ENCODE results near the gene UPK3A. TPM values are rescaled to one million over a fixed set of nuclear protein-coding genes. Genes with fewer than 3 reads are reported as not detected.

Gene UPK3A
- total RNA-seq, 2 donors from 2014 or later = not detected

DNA sequence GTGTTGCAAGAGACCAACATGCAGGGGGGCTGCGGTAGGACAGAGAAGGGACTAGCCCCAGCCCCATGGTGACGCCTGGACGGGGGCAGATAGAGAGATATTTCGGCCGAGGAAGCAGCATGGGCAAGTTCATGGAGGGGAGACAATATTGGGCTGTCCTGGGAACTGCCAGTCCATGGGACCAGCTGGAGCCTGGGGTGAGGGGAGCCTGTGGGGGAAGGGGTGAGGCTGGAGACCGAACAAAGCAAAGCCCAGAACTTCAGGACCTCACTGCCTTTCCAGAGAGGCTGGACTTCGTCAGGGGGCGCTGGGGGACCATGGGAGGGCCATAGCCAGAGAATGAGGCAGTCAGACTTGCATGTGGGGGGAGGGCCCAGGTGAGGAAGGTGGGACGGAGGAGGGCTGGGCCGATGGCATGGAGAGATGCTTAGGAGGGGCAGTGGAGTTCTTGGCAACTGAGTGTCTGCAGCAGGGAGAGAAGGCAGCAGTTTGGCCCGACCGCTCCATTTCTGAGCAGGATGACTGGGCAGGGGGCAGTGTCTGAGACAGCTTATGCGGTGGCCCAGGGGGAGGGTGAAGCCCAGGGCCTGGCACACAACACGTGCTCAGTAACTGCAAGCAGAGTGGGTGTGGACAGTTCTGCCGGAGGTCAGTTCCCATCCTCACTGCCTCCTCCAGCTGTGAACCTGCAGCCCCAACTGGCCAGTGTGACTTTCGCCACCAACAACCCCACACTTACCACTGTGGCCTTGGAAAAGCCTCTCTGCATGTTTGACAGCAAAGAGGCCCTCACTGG is 712 bp downstream of the UPK3A start:
- TF ChIP-seq, protein P1, sequence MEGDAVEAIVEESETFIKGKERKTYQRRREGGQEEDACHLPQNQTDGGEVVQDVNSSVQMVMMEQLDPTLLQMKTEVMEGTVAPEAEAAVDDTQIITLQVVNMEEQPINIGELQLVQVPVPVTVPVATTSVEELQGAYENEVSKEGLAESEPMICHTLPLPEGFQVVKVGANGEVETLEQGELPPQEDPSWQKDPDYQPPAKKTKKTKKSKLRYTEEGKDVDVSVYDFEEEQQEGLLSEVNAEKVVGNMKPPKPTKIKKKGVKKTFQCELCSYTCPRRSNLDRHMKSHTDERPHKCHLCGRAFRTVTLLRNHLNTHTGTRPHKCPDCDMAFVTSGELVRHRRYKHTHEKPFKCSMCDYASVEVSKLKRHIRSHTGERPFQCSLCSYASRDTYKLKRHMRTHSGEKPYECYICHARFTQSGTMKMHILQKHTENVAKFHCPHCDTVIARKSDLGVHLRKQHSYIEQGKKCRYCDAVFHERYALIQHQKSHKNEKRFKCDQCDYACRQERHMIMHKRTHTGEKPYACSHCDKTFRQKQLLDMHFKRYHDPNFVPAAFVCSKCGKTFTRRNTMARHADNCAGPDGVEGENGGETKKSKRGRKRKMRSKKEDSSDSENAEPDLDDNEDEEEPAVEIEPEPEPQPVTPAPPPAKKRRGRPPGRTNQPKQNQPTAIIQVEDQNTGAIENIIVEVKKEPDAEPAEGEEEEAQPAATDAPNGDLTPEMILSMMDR (conservative IDR thresholded peaks at IDR 0.05) = peak; percentile 39
- H3K4me1 ChIP-seq (ENCODE audit: control insufficient read depth, insufficient read depth, low read length) = peaks cover 9% of the 10 kb centered on the region
- peak overlapping the region; percentile 60 for H3K4me3 Mint-ChIP-seq
- H3K27me3 ChIP-seq (ENCODE audit: control insufficient read depth, insufficient read depth, low read length, poor library complexity, severe bottlenecking) = peaks cover 42% of the 10 kb centered on the region
- H3K9ac ChIP-seq (ENCODE audit: extremely low read depth, low read length, poor library complexity, severe bottlenecking) = no peak overlapping the region
- peak overlapping the region; percentile 67 for H3K4me3 ChIP-seq (ENCODE audit: low read length)
- 45 to 52% methylated on average over 9 to 16 of the region's 16 CpGs for WGBS, 2 experiments (ENCODE audit: insufficient coverage in 1 of 2, insufficient read length in 1 of 2)
- no peaks in the 10 kb centered on the region for H3K36me3 Mint-ChIP-seq (ENCODE audit: low read depth)
- DNase-seq = peak; percentile 84
- H3K9me3 Mint-ChIP-seq = no peaks in the 10 kb centered on the region
- peaks cover 59% of the 10 kb centered on the region for H3K27me3 Mint-ChIP-seq (ENCODE audit: insufficient read depth)
- H3K27ac Mint-ChIP-seq = no peak overlapping the region
- H3K36me3 ChIP-seq (ENCODE audit: control insufficient read depth, insufficient read depth, low read length) = no peaks in the 10 kb centered on the region
- no peak overlapping the region for H3K27ac ChIP-seq (ENCODE audit: low read depth, low read length)
- no peaks in the 10 kb centered on the region for H3K9me3 ChIP-seq (ENCODE audit: control insufficient read depth, low read length)
- peaks cover 17% of the 10 kb centered on the region for H3K4me1 Mint-ChIP-seq

DNA sequence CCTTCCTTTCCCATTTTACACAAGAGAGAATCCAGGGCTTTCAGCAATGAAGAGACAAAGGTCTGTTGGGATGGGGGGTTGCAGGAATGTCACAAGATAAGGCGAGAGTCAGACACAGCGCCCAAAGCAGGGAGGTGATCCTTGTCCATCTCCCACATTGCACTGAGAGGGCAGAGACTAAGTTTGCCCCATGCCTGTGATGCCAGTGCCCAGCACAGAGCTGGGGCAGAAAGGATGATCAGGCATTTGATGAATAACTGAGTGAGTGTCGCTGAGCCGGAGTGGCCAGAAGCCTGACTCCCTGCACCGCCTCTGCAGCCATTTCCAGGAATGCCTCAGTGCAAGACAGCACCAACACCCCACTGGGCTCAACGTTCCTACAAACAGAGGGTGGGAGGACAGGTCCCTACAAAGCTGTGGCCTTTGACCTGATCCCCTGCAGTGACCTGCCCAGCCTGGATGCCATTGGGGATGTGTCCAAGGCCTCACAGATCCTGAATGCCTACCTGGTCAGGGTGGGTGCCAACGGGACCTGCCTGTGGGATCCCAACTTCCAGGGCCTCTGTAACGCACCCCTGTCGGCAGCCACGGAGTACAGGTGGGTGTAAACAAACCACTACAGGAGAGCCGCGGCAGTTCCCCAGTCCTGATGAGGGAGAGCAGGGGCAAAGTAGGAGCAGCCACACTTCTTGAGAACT is 2.3 kb downstream of the UPK3A start:
- Mint-ChIP-seq H3K36me3 (ENCODE audit: low read depth) (no peaks in the 10 kb centered on the region), H3K4me1 (peaks cover 17% of the 10 kb centered on the region), H3K27me3 (ENCODE audit: insufficient read depth) (peaks cover 46% of the 10 kb centered on the region), H3K4me3 (no peak overlapping the region), H3K27ac (peak overlapping the region; percentile 19), H3K9me3 (no peaks in the 10 kb centered on the region)
- no peaks in the 10 kb centered on the region for H3K36me3 ChIP-seq (ENCODE audit: control insufficient read depth, insufficient read depth, low read length)
- no peak overlapping the region for H3K4me3 ChIP-seq (ENCODE audit: low read length)
- H3K27me3 ChIP-seq (ENCODE audit: control insufficient read depth, insufficient read depth, low read length, poor library complexity, severe bottlenecking) = peaks cover 38% of the 10 kb centered on the region
- no peak for DNase-seq
- TF ChIP-seq, protein P1 (conservative IDR thresholded peaks at IDR 0.05) = no peak
- WGBS, 2 experiments (ENCODE audit: insufficient coverage in 1 of 2, insufficient read length in 1 of 2) = 84 to 86% methylated on average over 9 to 12 of the region's 12 CpGs
- H3K9ac ChIP-seq (ENCODE audit: extremely low read depth, low read length, poor library complexity, severe bottlenecking) = no peak overlapping the region
- no peaks in the 10 kb centered on the region for H3K9me3 ChIP-seq (ENCODE audit: control insufficient read depth, low read length)
- no peak overlapping the region for H3K27ac ChIP-seq (ENCODE audit: low read depth, low read length)
- H3K4me1 ChIP-seq (ENCODE audit: control insufficient read depth, insufficient read depth, low read length) = peaks cover 9% of the 10 kb centered on the region

DNA sequence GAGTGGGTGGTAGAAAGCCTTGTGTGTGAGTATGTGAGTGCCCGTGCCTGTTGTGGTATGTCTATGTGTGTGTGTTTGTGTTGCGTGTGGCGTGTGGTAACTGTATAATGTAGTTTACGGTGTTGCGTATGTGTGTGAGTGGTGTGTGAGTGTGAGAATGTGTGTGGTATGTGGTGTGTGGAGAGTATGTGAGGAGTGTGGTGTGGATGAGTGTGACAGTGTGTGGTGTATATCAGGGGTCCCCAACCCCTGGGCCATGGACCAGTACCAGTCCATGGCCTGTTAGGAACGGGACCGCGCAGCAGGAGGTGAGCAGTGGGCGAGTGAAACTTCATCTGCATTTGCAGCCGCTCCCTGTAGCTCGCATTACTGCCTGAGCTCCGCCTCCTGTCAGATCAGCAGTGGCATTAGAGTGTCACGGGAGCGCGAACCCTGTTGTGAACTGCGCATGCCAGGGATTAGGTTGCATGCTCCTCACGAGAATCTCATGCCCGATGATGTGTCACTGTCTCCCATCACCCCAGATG is 5.7 kb downstream of the UPK3A start:
- no peaks in the 10 kb centered on the region for H3K36me3 Mint-ChIP-seq (ENCODE audit: low read depth)

More for the DNA sequence above, 5.7 kb downstream of the UPK3A start:
- Histone ChIP-seq H3K4me1 (ENCODE audit: control insufficient read depth, insufficient read depth, low read length) (peaks cover 9% of the 10 kb centered on the region), H3K9me3 (ENCODE audit: control insufficient read depth, low read length) (no peaks in the 10 kb centered on the region), H3K27me3 (ENCODE audit: control insufficient read depth, insufficient read depth, low read length, poor library complexity, severe bottlenecking) (peaks cover 6% of the 10 kb centered on the region), H3K27ac (ENCODE audit: low read depth, low read length) (no peak overlapping the region), H3K36me3 (ENCODE audit: control insufficient read depth, insufficient read depth, low read length) (no peaks in the 10 kb centered on the region), H3K9ac (ENCODE audit: extremely low read depth, low read length, poor library complexity, severe bottlenecking) (no peak overlapping the region), H3K4me3 (ENCODE audit: low read length) (no peak overlapping the region)
- Mint-ChIP-seq H3K4me1 (peaks cover 13% of the 10 kb centered on the region), H3K4me3 (no peak overlapping the region), H3K27ac (no peak overlapping the region), H3K27me3 (ENCODE audit: insufficient read depth) (peaks cover 18% of the 10 kb centered on the region), H3K9me3 (no peaks in the 10 kb centered on the region)
- 47 to 52% methylated on average over 16 to 18 of the region's 18 CpGs for WGBS, 2 experiments (ENCODE audit: insufficient coverage in 1 of 2, insufficient read length in 1 of 2)
- DNase-seq = peak; percentile 77
- TF ChIP-seq, protein P1 (conservative IDR thresholded peaks at IDR 0.05) = no peak

Measured in endodermal cell (in vitro differentiated cells).